Nephron progenitor cell (in vitro differentiated cells): ENCODE measurements around the gene CDC123.

Experiments
- DNase-seq: peaks from one replicate; pipeline ENCODE4 v3.0.0; 2021
- H3K27ac Mint-ChIP-seq: 2 replicates; pipeline ENCODE4 v1.8.0; 2021; ENCODE audit warnings: mild to moderate bottlenecking, moderate library complexity, mixed read lengths
- H3K27me3 Mint-ChIP-seq: 2 replicates; pipeline ENCODE4 v1.8.0; 2021; ENCODE audit warnings: mild to moderate bottlenecking, low read depth, mixed read lengths; ENCODE audit not compliant: poor library complexity
- H3K36me3 Mint-ChIP-seq: 2 replicates; pipeline ENCODE4 v1.8.0; 2021; ENCODE audit warnings: low read depth, mixed read lengths
- H3K4me1 Mint-ChIP-seq: 2 replicates; pipeline ENCODE4 v1.8.0; 2021; ENCODE audit warnings: mixed read lengths
- H3K4me3 Mint-ChIP-seq: 2 replicates; pipeline ENCODE4 v1.8.0; 2021; ENCODE audit warnings: mild to moderate bottlenecking, moderate library complexity, mixed read lengths
- H3K9me3 Mint-ChIP-seq: 2 replicates; pipeline ENCODE4 v1.8.0; 2021; ENCODE audit warnings: mild to moderate bottlenecking, moderate library complexity, mixed read lengths
- CTCF ChIP-seq: fragments of 200-600 bp; sonication (generic); IDR thresholded peaks from 2 replicates; pipeline ENCODE4 v1.5.0; 2021; ENCODE audit warnings: antibody characterized with exemption

Gene CDC123

GRCh38 chr10:12195603-12196506, at the start of gene CDC123, which contains the start of gene NUDT5:
Gene CDC123, plus strand, starts transcription at chr10:12196188. Its CDS starts 58 bp downstream, at chr10:12196246.
Gene NUDT5, minus strand, starts transcription at chr10:12195891. Its CDS starts 9,600 bp downstream, at chr10:12186291.
- peak within 1 kb of the TSS; percentile 97 for H3K27ac Mint-ChIP-seq
- no peaks in the 10 kb centered on the region for H3K27me3 Mint-ChIP-seq
- H3K4me3 Mint-ChIP-seq = peak within 1 kb of the TSS; percentile 97
- peak; percentile 80 for DNase-seq
- TF ChIP-seq CTCF = no peak
- H3K4me1 Mint-ChIP-seq = peaks cover 46% of the 10 kb centered on the region
- H3K9me3 Mint-ChIP-seq = no peaks in the 10 kb centered on the region
- H3K36me3 Mint-ChIP-seq = peaks cover 17% of the 10 kb centered on the region

- peaks cover 5% of the 10 kb centered on the region for H3K4me1 Mint-ChIP-seq
- no peak for TF ChIP-seq CTCF
- H3K27ac Mint-ChIP-seq = no peak overlapping the region
- no peaks in the 10 kb centered on the region for H3K9me3 Mint-ChIP-seq
- no peaks in the 10 kb centered on the region for H3K27me3 Mint-ChIP-seq
- DNase-seq = no peak
- H3K4me3 Mint-ChIP-seq = no peak overlapping the region
- peaks cover 54% of the 10 kb centered on the region for H3K36me3 Mint-ChIP-seq
Measured at GRCh38 chr10:12150163-12150562, 45.8 kb upstream of the CDC123 start.

DNA sequence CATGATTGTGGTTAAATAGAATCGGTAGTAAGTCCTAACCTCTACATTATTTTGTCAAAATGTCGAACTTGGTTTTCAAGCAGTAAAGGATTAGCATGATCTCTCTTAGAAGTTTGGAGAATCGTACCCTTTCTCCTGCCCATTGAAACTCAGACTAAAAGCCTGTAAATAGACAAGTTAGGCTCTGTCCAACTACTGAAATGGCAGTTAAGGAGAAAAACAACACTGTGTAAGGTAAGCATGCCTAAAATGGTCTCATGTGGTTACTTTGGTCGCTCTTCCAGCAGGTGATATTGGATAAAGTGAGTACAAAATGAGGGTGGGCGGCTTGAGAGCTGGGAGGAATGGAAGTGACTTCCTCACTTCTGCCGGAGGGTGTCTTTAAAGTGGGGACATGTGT, 41.5 kb upstream of the CDC123 start:
- DNase-seq = no peak
- H3K36me3 Mint-ChIP-seq = peaks cover 46% of the 10 kb centered on the region
- no peak for TF ChIP-seq CTCF
- H3K4me1 Mint-ChIP-seq = peaks cover 10% of the 10 kb centered on the region
- H3K27ac Mint-ChIP-seq = peak overlapping the region; percentile 15
- no peaks in the 10 kb centered on the region for H3K9me3 Mint-ChIP-seq
- H3K4me3 Mint-ChIP-seq = no peak overlapping the region
- H3K27me3 Mint-ChIP-seq = no peaks in the 10 kb centered on the region

GRCh38 chr10:12156367-12157123, 39.4 kb upstream of the CDC123 start:
- peaks cover 10% of the 10 kb centered on the region for H3K4me1 Mint-ChIP-seq
- TF ChIP-seq CTCF = no peak
- no peak overlapping the region for H3K4me3 Mint-ChIP-seq
- no peaks in the 10 kb centered on the region for H3K27me3 Mint-ChIP-seq
- no peak overlapping the region for H3K27ac Mint-ChIP-seq
- H3K9me3 Mint-ChIP-seq = no peaks in the 10 kb centered on the region
- H3K36me3 Mint-ChIP-seq = peaks cover 48% of the 10 kb centered on the region
- no peak for DNase-seq

DNA sequence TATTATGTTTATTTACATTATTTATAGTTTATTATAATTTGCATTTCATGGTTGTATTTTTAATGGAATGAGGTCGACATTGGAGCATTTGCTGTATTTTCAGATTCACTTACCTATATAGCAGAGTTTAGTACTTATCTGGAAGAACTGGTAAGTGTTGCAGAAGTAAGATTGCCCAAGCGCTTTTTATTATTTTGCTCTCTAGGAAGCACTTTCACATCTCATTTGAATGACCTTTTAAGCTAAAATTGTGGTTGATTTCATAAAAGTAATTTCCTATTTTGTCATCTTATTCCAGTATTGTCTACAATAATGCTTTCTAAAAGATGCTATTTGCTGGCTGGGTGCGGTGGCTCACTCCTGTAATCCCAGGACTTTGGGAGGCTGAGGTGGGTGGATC, 37.9 kb upstream of the CDC123 start:
- H3K9me3 Mint-ChIP-seq = no peaks in the 10 kb centered on the region
- H3K4me1 Mint-ChIP-seq = peaks cover 10% of the 10 kb centered on the region
- no peak overlapping the region for H3K27ac Mint-ChIP-seq
- DNase-seq = no peak
- H3K36me3 Mint-ChIP-seq = peaks cover 57% of the 10 kb centered on the region
- no peaks in the 10 kb centered on the region for H3K27me3 Mint-ChIP-seq
- no peak for TF ChIP-seq CTCF
- no peak overlapping the region for H3K4me3 Mint-ChIP-seq
